Islet of Langerhans (tissue), 1 donor: Measurements from ENCODE around the gene RBM20.
"Not testable (repeated sequence)": the region's sequence is repeated elsewhere in the genome, so short reads cannot be mapped to it uniquely, and the experiment has no call there.

Experiments
- FAIRE-seq: peaks from one replicate; lab custom pipeline; 2011; peaks lifted over from hg19 to GRCh38; lab: Jason Lieb, UNC

Gene RBM20

DNA sequence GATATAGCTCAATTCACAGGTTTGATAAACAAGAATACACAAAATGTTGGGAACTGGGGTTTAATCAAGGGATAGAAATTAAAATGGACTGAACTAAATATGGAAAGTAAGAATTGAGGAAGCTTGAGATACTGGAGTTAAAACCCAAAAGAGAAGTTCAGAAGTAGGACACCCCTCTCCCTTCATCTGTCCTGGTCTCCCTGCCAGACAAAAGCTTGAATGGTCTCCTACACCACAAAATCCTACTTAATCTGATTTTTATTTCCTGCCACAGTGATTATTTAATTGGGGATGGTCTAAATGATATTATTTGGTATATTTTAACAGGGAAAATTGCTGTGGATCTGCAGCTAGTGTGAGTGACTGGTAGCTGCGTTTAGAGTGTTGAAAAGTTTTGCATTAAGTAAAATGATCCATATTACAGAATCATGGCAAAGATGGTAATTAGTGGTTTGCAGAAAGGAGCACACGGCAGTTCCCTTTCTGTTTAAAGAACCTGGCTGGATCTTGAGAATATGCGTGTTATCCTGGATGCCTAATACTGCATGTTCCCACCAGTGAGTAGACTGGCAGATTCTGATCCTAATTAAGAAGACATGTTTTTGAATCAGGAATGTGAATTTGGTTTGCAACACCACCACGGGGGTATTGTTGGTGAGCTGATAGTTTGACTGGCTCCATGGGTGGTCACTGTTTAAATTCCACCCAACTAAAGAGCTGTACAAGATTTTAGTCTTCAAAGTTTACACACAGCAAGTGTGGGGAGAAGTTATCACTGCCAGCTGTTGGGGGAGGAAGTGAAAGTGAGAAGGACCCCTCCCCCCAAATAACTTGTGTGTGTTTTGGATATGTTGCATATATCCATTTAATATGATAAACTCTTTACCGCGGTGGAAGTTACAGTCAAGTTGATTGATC is 5.5 kb downstream of the RBM20 start:
- no peak for FAIRE-seq

DNA sequence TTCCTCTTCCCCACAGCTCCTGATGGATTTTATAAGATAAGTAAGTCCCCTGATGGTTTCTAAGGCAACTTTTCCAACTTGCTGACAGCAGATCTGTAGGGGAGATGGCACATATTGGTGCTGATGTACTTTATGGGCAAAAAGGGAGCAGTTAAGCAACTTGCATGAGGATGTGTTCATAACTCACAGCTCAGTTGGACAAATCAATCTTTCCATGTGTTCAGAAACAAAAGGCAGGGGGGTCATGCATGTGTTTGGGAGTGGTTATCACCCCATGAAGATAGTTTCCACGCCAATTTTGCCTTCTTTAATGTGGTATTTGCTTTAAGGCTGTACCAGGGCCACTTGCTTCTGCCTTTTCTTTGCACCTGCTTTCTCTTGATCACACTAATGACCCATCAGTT is 6.1 kb downstream of the RBM20 start:
- FAIRE-seq = no peak

DNA sequence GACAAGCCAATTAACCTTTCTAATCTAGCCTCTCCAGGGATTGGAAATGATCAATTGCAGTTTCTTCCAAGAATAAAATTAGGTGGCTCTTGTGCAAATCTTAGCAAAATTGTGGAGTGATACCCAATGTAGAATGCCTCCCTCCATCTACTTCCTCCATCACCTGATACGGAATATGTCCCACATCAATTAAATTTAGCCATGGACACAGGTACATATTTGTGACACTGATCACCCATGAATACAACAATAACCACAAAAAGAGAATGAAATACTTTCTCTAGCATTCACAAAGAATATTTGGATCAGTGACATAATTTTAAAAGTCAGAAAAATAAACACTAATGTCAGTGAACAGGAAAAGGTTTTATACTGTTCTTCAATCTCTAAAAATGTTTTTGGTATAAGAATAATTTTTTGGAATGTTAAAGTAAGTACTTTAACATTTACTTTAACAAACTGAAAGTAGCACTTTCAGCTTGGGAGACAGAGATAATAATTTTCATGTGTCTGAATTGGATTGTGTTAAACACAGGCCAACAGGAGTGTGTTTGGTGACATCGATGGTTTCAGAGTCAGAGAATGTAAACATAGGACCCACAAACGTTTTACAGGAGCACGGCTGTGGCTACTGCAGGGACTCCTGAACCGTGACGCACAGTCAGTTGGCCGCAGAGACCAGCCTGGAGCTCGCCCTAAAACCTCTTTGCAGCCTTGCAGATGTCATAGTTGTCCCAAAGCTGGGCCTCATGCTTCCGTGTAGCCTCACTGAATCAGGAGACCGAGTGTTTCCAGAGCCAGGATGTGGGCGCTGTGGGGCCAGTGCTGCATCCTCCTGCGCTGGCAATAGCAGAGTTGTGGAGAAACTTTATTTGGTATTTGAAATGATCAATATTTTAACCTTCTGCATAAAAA is 7.2 kb downstream of the RBM20 start:
- no peak for FAIRE-seq

DNA sequence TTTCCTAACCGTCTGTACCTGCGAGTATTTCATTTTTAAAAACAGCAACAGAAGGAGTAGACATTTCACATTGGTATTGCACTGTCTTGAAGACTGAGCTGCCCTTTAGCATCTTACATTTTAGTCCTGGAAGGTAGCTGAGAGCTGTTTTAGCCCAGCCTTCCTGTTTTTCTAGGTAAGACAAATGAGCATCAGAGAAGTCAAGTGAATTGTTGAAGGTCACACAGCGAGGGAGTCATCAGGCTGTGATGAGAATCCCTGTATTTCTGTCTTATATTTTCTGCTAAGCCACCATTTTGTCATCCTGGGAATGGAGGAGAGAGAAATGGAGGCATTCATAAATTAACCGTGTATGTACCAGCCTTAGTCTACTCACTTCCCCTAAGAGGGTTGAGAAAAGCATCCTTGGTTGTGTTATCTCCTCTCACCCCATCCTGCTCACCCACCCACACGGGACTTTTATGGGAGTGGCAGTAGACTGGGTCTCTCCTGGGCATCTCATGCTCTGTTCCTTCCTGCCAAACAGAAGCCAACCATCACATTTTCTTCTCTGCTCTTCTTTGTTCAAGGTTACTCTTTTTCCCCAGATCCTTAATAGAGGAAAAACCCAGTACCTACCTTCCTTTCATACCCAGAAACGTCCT is 8.5 kb downstream of the RBM20 start:
- no peak for FAIRE-seq

DNA sequence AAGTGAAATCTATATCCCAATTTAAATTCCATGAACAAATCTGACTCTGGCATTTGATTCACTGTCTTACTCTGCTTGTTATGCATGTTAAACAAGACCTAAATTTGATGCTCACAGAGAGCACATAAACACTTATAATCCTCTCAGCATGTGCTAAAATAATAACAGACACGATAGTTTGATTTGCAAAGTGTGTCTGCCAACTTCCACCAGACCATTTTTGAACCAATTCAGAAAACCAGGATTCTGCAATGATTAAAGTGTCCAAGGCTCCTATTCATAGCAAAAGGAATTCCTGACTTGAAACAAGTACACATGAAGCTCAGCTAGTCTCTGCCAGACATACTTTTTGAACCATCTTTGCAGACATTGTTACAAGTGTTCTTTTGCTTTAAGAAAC is 11.2 kb downstream of the RBM20 start:
- no peak for FAIRE-seq

DNA sequence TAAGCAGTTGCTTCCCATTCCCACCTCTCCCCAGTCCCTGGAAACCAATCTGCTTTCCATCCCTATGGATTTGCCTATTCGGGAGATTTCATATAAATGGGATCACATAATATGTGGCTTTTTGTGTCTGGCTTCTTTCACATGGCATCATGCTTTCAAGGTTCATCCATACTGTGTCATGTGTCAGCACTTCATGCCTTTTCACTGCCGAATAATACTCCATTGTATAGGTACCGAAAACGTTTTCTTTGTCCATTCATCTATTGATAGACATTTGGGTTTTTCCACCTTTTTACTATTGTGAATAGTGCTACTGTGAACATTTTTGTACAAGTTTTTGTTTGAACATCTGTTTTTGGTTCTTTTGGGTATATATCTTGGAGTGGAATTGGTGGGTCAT is 12.5 kb downstream of the RBM20 start:
- no peak for FAIRE-seq

DNA sequence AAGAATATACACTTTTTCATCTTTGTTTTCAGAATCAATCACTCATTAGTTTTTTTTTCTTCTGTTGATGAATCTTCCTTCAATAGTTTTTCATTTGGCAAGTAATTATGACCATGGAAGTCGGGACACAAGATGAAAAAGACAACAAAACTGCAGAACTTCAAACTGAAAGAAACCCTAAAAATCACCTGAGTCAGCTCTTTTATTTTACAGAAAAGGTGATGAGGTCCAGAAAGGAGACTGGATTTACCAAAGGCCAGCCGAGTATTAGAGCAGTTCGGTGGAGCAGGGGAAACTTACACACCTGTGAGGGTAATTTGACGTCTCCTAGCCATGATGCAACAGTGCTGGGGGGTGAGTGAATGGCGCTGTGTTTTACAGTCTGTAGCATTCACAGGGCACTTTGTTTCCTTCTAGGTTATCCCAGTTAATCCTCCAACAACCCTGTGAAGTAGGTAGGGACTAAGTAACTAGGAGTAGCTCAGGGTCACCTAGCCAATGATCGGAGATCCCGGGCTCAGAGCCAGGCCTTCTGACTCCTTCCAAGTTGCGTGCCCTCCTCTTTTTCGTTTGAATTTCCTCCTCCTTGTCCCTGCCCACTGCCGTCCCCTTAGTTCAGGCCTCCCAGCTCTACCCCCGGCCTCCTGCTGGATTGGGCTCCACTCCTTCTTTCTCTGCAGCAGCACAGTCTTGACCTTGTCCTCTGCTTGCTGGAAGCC is 14.0 kb downstream of the RBM20 start:
- FAIRE-seq = no peak

DNA sequence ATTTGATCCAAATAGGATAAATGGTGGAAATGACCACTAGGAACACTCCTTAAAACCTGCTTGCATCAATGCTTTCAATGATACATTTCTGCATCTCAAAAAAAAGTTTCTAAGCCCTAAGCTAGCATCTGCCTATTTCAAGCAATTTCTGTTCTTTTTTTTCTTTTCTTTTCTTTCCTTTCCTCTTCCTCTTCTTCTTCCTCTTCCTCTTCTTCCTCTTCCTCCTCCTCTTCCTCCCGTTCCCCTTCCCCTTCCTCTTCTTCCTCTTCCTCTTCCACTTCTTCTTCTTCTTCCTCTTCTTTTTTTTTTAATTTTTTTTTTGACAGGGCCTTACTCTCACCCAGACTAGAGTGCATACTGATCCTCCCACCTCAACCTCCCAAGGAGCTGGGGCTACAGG is 15.4 kb downstream of the RBM20 start:
- no peak for FAIRE-seq

DNA sequence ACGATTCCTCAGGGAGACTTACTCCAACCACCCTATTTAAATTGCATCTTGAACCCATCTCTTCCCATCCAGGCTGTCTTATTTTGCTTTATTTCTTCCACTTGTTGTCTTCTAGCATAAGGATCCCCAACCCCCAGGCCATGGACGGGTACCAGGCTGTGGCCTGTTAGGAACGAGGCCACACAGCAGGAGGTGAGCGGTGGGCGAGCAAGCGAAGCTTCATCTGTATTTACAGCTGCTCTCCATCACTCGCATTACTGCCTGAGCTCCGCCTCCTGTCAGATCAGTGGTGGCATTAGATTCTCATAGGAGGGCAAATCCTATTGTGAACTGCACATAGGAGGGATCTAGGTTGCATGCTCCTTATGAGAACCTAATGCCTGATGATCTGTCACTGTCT is 16.2 kb downstream of the RBM20 start:
- FAIRE-seq = not testable (repeated sequence)

DNA sequence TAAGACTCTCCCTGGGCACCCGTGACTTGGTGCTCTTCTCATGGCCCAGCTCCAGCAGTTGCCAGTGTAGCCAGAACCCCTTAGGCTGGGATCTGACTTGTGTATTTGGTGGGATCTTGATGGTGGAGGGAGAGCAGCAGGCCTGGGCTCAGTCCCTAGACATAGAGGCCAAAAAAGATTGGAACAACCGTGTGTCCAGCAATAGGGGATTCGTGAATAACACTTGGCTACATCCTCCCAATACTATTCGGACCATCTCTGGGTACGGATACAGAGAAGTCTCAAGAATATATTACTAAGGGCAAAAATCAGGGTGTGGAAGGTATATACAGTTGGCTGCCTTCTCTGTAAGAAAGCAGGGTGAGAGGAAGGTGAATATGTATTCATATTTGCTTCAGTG is 17.2 kb downstream of the RBM20 start:
- FAIRE-seq = no peak

DNA sequence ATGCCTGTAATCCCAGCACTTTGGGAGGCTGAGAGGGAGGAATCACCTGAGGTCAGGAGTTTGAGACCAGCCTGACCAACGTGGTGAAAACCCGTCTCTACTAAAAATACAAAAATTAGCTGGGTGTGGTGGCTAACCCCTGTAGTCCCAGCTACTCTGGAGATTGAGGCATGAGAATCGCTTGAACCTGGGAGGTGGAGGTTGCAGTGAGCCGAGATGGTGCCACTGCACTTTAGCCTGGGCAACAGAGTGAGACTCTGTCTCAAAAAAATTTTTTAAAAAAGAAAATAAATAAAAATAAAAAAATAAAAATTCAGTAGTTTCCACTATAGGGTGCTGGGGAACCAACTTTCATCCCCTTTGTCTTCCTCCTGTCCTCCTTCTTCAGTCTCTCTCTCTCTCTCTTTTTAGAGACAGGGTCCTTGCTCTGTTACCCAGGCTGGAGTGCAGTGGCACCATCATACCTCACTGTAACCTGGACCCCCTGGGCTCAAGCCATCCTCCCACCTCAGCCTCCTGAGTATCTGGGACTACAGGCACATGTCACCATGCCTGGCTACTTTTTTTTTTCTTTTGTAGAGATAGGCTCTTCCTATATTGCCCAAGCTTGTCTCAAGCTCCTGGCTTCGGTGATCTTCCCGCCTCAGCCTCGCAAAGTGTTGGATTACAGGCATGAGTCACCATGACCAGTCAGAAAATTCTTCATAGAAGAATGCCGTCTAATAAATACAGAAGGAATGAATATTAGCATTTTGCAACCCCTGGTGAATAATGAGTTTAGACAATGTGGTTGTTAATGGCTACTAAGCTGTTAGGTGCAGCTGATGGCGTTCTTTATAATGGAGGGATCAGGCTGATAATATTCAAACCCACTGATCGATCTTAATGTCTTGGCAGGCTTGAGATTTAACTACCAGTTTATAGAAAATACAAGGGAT is 20.6 kb downstream of the RBM20 start:
- FAIRE-seq = no peak

DNA sequence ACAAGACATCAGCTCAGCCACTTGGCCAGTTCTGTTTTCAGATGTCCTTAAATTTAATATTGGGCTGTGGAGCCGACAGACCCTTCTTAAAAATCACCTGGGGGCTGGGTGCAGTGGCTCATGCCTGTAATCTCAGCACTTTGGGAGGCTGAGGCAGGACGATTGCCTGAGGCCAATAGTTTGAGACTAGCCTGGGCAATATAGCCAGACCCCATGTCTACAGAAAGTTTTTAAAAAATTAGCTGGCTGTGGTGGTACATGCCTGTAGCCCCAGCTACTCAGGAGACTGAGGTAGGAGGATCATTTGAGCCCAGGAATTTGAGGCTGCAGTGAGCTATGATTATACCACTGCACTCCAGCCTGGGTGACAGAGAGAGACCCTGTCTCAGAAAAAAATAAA is 22.1 kb downstream of the RBM20 start:
- not testable (repeated sequence) for FAIRE-seq

DNA sequence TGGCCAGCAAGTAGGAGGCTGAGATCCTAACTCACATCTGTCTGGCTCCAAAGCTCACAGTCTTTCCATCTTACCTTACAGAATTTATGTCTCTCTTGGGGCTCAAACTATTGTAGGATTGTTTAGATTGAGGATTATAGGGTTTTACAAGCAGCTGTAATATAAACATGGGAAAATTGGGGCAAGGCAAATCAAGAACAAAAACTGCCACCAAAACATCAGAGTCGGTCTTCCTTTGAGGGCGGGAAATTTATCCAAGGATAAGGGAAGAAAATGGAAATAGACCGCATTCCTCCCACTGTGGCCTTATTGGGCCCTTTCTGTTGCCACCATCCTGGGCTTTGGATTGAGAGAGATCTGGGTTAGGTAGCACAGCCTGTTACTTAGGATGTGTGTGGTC is 22.5 kb downstream of the RBM20 start:
- FAIRE-seq = no peak

DNA sequence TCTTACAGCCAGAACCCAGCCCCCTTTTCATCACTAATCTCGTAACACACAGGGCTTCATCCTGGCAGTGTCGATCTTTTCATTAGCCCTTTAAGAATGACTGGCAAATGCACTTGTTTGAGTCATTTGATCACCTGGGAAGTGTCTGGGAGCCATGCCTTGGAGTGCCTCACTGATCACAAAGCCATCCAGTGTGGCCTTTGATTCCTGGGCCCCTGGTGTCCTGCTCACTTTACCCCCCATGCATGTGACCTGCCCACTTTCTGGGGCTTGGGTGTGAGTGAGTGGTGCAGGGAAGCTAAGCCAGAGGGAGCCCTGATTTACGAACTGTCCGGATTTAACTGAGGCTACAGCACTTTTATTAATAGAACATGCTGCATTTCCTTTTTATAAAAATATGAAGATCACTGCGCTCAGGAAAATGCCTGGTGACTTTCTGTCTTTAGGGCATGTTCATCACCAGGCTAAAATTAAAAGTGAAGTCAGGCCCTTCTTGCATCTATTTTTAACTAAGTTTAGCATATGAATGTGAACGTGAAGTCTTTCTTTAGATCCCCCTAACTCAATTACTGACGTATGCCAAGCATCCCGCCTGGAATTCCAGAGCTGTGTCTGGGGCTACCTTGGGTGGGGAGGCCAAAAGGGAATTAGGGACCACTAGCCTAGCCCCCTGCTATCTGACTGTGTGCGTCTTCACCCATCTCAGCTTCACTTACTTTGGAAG is 23.6 kb downstream of the RBM20 start:
- no peak for FAIRE-seq

DNA sequence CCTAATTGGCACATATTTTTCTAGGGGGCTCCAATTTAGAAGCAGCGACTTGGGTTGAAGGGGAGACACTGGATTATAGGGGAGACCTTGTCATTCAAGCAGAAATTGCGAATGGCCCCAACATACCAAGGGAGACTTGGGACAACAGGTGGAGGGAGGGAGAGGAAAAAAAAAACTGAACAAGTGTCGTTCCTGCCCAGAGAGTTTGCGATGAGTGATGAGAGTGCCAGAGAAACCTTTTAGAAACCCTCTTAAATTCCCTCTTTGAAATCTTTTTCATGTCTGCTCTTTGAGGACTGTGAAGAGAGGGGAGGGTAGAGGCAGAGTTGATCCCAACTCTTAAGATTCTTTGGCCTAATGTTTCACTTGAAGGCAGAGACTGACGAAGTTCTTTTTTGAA is 24.3 kb downstream of the RBM20 start:
- FAIRE-seq = no peak

DNA sequence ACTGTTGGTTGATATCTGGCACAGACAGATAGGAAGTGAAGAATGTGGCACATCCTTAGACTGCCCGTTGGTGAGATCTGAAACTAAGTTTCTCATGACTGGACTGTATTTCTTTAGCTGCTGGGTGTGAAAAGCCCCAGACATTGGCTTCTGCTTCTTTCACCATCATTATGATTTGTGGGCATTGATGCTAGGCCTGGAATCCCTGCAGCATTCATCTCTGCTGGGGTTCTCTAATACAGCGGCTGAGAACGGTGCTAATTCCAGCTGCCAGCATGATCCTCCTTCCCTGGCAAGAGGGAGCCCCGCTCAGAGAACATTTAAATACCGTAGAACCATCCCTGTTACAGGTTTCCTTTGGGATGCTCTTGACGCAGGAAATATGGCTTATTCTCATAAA is 26.2 kb downstream of the RBM20 start:
- no peak for FAIRE-seq

DNA sequence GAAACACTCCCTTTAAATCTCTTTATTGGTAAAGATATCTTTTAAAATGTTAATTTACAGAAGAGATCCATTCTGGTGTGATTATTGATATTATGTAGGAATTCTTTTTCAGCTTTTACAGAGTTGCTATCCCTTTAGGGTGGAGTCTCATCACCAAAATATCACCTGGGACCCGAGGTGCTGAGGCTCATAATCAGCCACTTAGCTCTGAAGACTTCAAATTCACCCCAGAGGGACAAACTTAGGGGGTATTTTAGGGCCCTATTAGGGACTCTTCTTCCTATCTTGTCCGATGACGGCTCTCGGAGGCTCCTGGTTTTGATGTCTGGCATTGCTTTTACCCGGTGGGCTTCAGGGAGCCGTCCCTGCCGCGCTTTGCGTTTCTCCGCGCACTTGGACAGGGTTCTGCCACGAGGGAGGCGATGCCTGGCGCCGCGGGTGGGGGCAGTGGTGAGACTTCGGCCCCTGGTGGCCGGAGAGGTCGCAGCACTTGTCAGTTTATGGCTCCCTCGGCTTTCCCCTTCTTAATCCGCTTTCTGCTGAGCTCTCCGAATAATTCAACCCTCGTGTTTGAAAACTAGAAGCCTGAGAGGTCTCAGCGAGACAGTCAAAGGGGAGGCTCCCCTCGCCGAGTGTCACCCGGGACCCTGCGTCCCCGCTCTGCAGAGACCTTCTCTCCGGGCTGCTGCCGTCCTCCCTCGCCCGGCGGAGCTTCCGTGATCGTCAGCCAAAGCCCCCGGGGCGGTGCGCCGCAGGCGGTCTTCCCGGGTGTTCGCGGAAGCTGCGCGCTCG is 27.8 kb downstream of the RBM20 start:
- no peak for FAIRE-seq

DNA sequence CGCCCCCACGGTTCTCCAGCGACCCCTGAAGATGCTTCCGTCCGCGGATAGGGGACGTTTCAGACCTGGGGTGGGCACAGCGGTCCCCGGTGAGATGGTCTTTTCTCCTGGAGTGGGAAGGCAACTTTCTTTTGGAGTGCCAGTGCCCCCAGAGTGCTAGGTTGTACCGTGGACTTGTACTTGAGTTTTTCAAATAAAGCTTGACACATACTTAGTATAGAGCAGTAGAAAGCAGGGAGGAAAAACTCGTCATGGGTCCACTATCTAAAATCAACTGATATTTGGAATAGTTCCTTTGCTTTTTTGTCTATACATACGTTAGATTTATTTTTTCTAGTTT is 28.4 kb downstream of the RBM20 start:
- FAIRE-seq = no peak

DNA sequence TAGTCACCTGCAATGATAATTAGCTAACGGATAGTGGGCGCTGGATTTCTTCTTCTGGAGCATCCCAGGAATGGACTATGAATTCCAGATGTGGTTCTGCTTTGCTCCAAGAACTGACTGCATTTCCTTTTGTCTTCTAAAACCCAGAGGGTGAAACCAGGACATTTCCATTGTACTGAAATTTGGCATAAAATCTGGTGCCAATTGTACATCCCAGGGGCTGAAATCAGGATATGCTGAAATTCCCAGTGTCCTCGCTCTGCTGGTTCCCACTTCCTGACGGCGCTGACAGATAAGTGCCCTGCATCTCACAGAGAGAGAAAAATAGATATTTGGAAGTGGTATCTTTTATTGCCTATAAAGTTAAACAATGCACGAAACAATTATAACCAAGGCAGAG is 31.9 kb downstream of the RBM20 start:
- no peak for FAIRE-seq
